Esophagus muscularis mucosa (tissue), 4 donors: ENCODE measurements around the gene SRMS. TPM values are rescaled to one million over a fixed set of nuclear protein-coding genes. Genes with fewer than 3 reads are reported as not detected.
A peak's percentile ranks its signal among the peaks of the same experiment; 100 is the strongest.

ENCODE experiments used
- DNase-seq: peaks from one replicate; pipeline ENCODE4 v3.0.0-alpha.2; 2017; ENCODE audit errors: extremely low spot score
- H3K27ac ChIP-seq, 4 donors: fragments of 200-600 bp; sonication (generic); replicated peaks in 1 of 4; 1 replicate in 3 of 4; 2 replicates in 1 of 4; pipeline ENCODE4 v1.5.1; 2016 to 2019; ENCODE audit warnings: mild to moderate bottlenecking in 1 of 4
- H3K27me3 ChIP-seq, 4 donors: fragments of 200-600 bp; sonication (generic); one replicate each; pipeline versions ENCODE4 v1.5.1 to v1.6.0; 2016 to 2019
- H3K36me3 ChIP-seq, 4 donors: fragments of 200-600 bp; sonication (generic); one replicate each; pipeline ENCODE4 v1.5.1; 2016 to 2019
- H3K4me1 ChIP-seq, 4 donors: fragments of 200-600 bp; sonication (generic); one replicate each; pipeline ENCODE4 v1.5.1; 2016 to 2019
- H3K4me3 ChIP-seq, 4 donors: fragments of 200-600 bp; sonication (generic); 1 replicate in 2 of 4; 2 replicates in 2 of 4; pipeline ENCODE4 v1.5.1; 2016 to 2019; ENCODE audit warnings: mild to moderate bottlenecking in 4 of 4, moderate library complexity in 1 of 4
- H3K9me3 ChIP-seq, 4 donors: fragments of 200-600 bp; sonication (generic); 1 replicate in 3 of 4; 2 replicates in 1 of 4; pipeline ENCODE4 v1.5.1; 2016 to 2019
- EP300 ChIP-seq: sonication (generic); formaldehyde crosslinking; IDR thresholded peaks from one replicate; pipeline ENCODE4 v1.6.1; 2017; ENCODE audit warnings: antibody characterized with exemption
- POLR2A ChIP-seq: fragments of 450-650 bp; IDR thresholded peaks from one replicate; pipeline ENCODE4 v1.6.1; 2017; ENCODE audit warnings: antibody characterized with exemption, moderate library complexity, mild to moderate bottlenecking, low read depth
- POLR2AphosphoS5 ChIP-seq, 2 donors: sonication (generic); formaldehyde crosslinking; IDR thresholded peaks; one replicate each; pipeline ENCODE4 v1.6.1; 2017; ENCODE audit warnings: antibody characterized with exemption in 2 of 2
- WGBS: methylation state at CpG from one replicate; pipeline ENCODE4 v1.1.5; 2018; 5-methylcytosine and 5-hydroxymethylcytosine counted together
- intact Hi-C: fragments of 100-400 bp; cut with DNase I; formaldehyde crosslinking; loops from one replicate; pipeline ENCODE4 v1.15.1; 2023
- total RNA-seq, 4 donors: library from RNA; depleted of rRNA; stranded (reverse); fragments of >200 nt; gene quantifications; one replicate each; pipeline versions ENCODE4 v1.1.0 to v1.2.1, GENCODE V29; 2016
- TF ChIP-seq, protein P1 (sequence below), 3 experiments: fragments of 200-600 bp in 2 of 3; fragments of 450-650 bp in 1 of 3; sonication (generic) in 2 of 3; IDR thresholded peaks; one replicate each; pipeline ENCODE4 v1.5.1; 2017 to 2019; ENCODE audit warnings: antibody characterized with exemption in 3 of 3, mild to moderate bottlenecking in 2 of 3, moderate library complexity in 1 of 3

Gene SRMS
- total RNA-seq, 4 donors from 2014 or later, result not detected

- no peak for DNase-seq
- Histone ChIP-seq H3K27me3 (no peaks in the 10 kb centered on the region), H3K36me3 (peaks cover 0 to 21% (median 9%) of the 10 kb centered on the region in 4 donors), H3K4me1 (peaks cover 28 to 40% (median 35%) of the 10 kb centered on the region in 4 donors), H3K4me3 (peak overlapping the region in 3 of 4 donors; percentile 86 to 97 (median 89)), H3K9me3 (no peaks in the 10 kb centered on the region), H3K27ac (peak overlapping the region in 2 of 4 donors; percentile 95 to 98)
- intact Hi-C loops, result no loop called here
- 71% methylated on average over 12 of the region's 13 CpGs for WGBS
- TF ChIP-seq POLR2A (no peak), EP300 (no peak), POLR2AphosphoS5 (IDR thresholded peaks at IDR 0.05) (no peak)
- TF ChIP-seq, protein P1, sequence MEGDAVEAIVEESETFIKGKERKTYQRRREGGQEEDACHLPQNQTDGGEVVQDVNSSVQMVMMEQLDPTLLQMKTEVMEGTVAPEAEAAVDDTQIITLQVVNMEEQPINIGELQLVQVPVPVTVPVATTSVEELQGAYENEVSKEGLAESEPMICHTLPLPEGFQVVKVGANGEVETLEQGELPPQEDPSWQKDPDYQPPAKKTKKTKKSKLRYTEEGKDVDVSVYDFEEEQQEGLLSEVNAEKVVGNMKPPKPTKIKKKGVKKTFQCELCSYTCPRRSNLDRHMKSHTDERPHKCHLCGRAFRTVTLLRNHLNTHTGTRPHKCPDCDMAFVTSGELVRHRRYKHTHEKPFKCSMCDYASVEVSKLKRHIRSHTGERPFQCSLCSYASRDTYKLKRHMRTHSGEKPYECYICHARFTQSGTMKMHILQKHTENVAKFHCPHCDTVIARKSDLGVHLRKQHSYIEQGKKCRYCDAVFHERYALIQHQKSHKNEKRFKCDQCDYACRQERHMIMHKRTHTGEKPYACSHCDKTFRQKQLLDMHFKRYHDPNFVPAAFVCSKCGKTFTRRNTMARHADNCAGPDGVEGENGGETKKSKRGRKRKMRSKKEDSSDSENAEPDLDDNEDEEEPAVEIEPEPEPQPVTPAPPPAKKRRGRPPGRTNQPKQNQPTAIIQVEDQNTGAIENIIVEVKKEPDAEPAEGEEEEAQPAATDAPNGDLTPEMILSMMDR (IDR thresholded peaks at IDR 0.05), result no peak
These were observed 25.3 kb downstream of the SRMS start for GRCh38 chr20:63522091-63522868.

DNA sequence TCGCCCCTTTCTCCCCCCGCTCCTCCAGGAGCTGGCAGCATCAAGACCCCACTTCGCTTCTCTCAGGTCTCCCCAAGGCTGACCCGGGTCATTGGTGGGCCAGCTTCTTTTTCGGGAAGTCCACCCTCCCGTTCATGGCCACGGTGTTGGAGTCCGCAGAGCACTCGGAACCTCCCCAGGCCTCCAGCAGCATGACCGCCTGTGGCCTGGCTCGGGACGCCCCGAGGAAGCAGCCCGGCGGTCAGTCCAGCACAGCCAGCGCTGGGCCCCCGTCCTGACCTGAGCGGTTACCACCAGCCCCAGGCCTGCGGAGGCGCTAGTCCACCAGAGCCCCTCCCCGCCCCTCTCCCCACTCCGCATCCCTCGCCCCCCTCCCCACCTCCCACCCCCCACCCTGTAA is 25.9 kb downstream of the SRMS start:
- H3K27me3 ChIP-seq, result no peaks in the 10 kb centered on the region
- H3K36me3 ChIP-seq, result peaks cover 0 to 21% (median 9%) of the 10 kb centered on the region in 4 donors
- H3K9me3 ChIP-seq, result no peaks in the 10 kb centered on the region
- 21% methylated on average over 20 of the region's 23 CpGs for WGBS
- H3K4me3 ChIP-seq, result peak overlapping the region; percentile 86 to 99 (median 93)
- peak overlapping the region; percentile 94 to 98 (median 96) for H3K27ac ChIP-seq
- no peak for DNase-seq
- TF ChIP-seq, protein P1 (IDR thresholded peaks at IDR 0.05), result no peak
- TF ChIP-seq POLR2AphosphoS5 (IDR thresholded peaks at IDR 0.05) (no peak), POLR2A (no peak), EP300 (no peak)
- H3K4me1 ChIP-seq, result peaks cover 28 to 40% (median 35%) of the 10 kb centered on the region in 4 donors
- intact Hi-C loops, result no loop called here

DNA sequence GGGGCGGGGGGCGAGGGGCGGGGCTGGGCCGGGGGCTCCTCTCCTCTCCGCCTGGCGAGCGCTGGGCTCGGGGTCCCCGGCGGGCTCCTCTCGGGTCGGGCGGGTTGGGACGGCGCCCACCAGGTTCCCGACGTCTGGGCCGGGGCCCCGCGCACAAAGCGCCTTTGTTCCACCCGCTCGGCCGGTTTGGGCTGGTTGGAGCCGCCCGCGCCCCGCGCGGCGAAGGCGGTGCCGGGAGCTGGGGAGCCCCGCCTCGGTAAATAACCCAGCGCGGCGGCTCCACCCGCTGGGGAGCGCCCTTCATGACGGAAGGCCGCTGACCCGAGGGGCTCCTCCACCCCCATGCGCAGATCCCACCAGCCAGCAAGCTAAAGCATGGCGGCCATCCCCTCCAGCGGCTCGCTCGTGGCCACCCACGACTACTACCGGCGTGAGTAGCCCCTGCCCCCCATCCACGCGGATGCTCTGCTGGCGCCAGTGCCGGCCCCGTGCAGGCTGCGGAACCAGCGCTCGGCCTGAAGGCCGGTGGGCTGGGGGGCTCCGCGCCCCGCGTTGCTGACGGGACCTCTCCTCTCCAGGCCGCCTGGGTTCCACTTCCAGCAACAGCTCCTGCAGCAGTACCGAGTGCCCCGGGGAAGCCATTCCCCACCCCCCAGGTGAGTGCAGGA is 26.5 kb downstream of the SRMS start:
- WGBS, result 0% methylated on average over 4 of the region's 68 CpGs
- H3K4me1 ChIP-seq, result peaks cover 28 to 40% (median 35%) of the 10 kb centered on the region in 4 donors
- H3K27ac ChIP-seq, result peak overlapping the region; percentile 94 to 98 (median 96)
- peak overlapping the region; percentile 86 to 99 (median 93) for H3K4me3 ChIP-seq
- intact Hi-C loops, result no loop called here
- no peak for TF ChIP-seq POLR2A
- TF ChIP-seq, protein P1 (IDR thresholded peaks at IDR 0.05), result no peak
- no peak for TF ChIP-seq EP300
- no peak for TF ChIP-seq POLR2AphosphoS5 (IDR thresholded peaks at IDR 0.05)
- no peak for DNase-seq
- peaks cover 0 to 21% (median 9%) of the 10 kb centered on the region in 4 donors for H3K36me3 ChIP-seq
- no peaks in the 10 kb centered on the region for H3K9me3 ChIP-seq
- no peaks in the 10 kb centered on the region for H3K27me3 ChIP-seq

DNA sequence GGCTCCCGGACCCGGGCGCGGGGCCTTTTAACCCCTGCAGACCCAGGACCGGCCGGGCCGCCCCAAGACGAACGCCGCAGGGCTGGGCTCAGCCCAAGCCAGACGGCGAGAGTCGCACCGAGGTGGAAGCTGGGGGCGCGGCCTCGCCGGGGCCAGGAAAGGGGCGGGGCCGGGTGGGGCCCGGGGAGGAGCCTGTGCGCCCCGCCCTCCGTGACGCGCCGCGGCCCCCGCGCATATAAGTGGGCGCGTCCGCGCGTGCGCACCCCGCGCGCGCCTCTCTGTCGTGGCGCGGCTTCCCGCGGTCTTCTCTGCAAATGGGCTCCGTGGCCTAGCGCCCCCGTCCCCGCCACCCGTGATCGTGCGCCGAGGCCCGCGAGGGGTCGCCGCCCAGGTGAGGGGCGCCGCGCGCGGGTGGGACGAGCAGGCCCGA is 27.0 kb downstream of the SRMS start, which contains the start of gene PPDPF:
PPDPF (plus strand) TSS at position 262 of the 430 bp plus-strand sequence. CDS start 544 bp downstream, outside the sequence.
- no peaks in the 10 kb centered on the region for H3K27me3 ChIP-seq
- peak within 1 kb of the TSS; percentile 86 to 99 (median 93) for H3K4me3 ChIP-seq
- peak; percentile 91 to 98 for TF ChIP-seq POLR2AphosphoS5 (IDR thresholded peaks at IDR 0.05)
- peak; percentile 86 for TF ChIP-seq POLR2A
- TF ChIP-seq, protein P1 (IDR thresholded peaks at IDR 0.05), result no peak
- no CpG with 5 or more reads among the region's 64 CpGs for WGBS
- peak; percentile 94 for DNase-seq
- H3K27ac ChIP-seq, result peak within 1 kb of the TSS; percentile 94 to 98 (median 96)
- peaks cover 0 to 21% (median 9%) of the 10 kb centered on the region in 4 donors for H3K36me3 ChIP-seq
- peaks cover 28 to 40% (median 35%) of the 10 kb centered on the region in 4 donors for H3K4me1 ChIP-seq
- no peaks in the 10 kb centered on the region for H3K9me3 ChIP-seq
- intact Hi-C loops, result no loop called here
